DND-41 (cell line): Measurements from ENCODE around the gene DLG2.

Source experiments
- CTCF ChIP-seq: IDR thresholded peaks from 2 replicates; pipeline ENCODE4 v1.5.1; 2012; ENCODE audit warnings: borderline replicate concordance, low read length, moderate library complexity, mild to moderate bottlenecking; ENCODE audit not compliant: poor library complexity, severe bottlenecking; ENCODE audit errors: extremely low read depth
- EZH2 ChIP-seq: IDR thresholded peaks from 3 replicates; pipeline ENCODE4 v1.6.1; 2012; ENCODE audit warnings: borderline replicate concordance, low read depth, mild to moderate bottlenecking, moderate library complexity, low read length, inconsistent platforms; ENCODE audit not compliant: severe bottlenecking

GRCh38 chr11:85438328-85438727, 188.8 kb downstream of the DLG2 start:
- TF ChIP-seq CTCF (no peak), EZH2 (no peak)
